Measurements from ENCODE around the gene TMEM200A.

GRCh38 chr6:130367767-130368166 is 1.9 kb downstream of the TMEM200A start:
- TF ChIP-seq POLR2A (IDR thresholded peaks at IDR 0.05) (no peak), POLR2AphosphoS5 (IDR thresholded peaks at IDR 0.05) (no peak)

All from spleen (tissue), 3 donors.